MM.1S (cell line): Measurements from ENCODE around the gene ARFGEF2.

ENCODE experiments used
- CTCF ChIP-seq: fragments of 300-600 bp; sonication (generic); IDR thresholded peaks from 2 replicates; pipeline ENCODE4 v1.5.1; 2016; ENCODE audit warnings: antibody characterized with exemption, low read length, mixed read lengths
- EZH2 ChIP-seq: fragments of 300-600 bp; sonication (generic); optimal IDR thresholded peaks from 2 replicates; pipeline ENCODE3; 2017; ENCODE audit warnings: low read depth, mild to moderate bottlenecking, antibody characterized with exemption, low read length, mixed read lengths

DNA sequence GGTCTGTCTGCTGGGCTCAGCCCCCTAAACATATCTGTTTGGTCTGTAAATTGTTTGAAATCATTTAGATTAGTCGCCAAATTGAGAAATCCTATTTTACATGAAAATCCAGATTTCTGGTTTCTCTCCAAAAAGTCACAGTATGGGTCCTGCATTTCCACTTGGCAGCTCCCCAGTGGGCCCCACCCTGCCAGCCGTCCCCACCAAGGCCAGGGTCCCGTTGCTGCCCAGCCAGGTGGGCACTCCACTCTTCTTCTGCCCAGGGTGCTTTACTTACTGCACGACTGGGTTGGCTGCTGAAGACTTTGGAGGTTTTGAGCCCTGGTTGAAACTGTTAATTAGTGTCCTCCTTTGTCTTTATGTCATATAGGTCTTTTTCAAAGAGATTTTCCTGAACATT, 50.4 kb downstream of the ARFGEF2 start:
- TF ChIP-seq EZH2 (no peak), CTCF (no peak)
